ENCODE results near the gene FBXO45. TPM values are rescaled to one million over a fixed set of nuclear protein-coding genes. Genes with fewer than 3 reads are reported as not detected.

FBXO45 gene
- total and polyA plus RNA-seq, 10 of the 15 experiments (the other 5 are each of a cell fraction or from before 2014, with no cell fraction given), result 4.0 to 17.3 (median 11.8) TPM

GRCh38 chr3:196620161-196620604, 51.7 kb downstream of the FBXO45 start (continued):
- TF ChIP-seq PRDM15 (CRISPR knock-in tag; IDR thresholded peaks at IDR 0.05), result no peak
- TF ChIP-seq MAX (IDR thresholded peaks at IDR 0.05; ENCODE audit: low read depth, low read length), result no peak
- TF ChIP-seq BHLHE40 (IDR thresholded peaks at IDR 0.05; ENCODE audit: borderline replicate concordance in 1 of 2, low read depth in 2 of 2, low read length in 1 of 2), result peak; percentile 55 to 61; a peak in 3 of 4 replicates
- no peak for TF ChIP-seq JUND (IDR thresholded peaks at IDR 0.05; ENCODE audit: low read depth, low read length)
- no peak for TF ChIP-seq POLR2AphosphoS2 (IDR thresholded peaks at IDR 0.05; ENCODE audit: low read depth, low read length)
- TF ChIP-seq, protein P1, sequence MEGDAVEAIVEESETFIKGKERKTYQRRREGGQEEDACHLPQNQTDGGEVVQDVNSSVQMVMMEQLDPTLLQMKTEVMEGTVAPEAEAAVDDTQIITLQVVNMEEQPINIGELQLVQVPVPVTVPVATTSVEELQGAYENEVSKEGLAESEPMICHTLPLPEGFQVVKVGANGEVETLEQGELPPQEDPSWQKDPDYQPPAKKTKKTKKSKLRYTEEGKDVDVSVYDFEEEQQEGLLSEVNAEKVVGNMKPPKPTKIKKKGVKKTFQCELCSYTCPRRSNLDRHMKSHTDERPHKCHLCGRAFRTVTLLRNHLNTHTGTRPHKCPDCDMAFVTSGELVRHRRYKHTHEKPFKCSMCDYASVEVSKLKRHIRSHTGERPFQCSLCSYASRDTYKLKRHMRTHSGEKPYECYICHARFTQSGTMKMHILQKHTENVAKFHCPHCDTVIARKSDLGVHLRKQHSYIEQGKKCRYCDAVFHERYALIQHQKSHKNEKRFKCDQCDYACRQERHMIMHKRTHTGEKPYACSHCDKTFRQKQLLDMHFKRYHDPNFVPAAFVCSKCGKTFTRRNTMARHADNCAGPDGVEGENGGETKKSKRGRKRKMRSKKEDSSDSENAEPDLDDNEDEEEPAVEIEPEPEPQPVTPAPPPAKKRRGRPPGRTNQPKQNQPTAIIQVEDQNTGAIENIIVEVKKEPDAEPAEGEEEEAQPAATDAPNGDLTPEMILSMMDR (IDR thresholded peaks at IDR 0.05 in 2 of 3, conservative IDR thresholded peaks at IDR 0.05 in 1 of 3; ENCODE audit: control insufficient read depth in 2 of 3, extremely low read depth in 1 of 3, insufficient read depth in 1 of 3, low read depth in 3 of 3, low read length in 3 of 3), result no peak
- TF ChIP-seq, protein P2, sequence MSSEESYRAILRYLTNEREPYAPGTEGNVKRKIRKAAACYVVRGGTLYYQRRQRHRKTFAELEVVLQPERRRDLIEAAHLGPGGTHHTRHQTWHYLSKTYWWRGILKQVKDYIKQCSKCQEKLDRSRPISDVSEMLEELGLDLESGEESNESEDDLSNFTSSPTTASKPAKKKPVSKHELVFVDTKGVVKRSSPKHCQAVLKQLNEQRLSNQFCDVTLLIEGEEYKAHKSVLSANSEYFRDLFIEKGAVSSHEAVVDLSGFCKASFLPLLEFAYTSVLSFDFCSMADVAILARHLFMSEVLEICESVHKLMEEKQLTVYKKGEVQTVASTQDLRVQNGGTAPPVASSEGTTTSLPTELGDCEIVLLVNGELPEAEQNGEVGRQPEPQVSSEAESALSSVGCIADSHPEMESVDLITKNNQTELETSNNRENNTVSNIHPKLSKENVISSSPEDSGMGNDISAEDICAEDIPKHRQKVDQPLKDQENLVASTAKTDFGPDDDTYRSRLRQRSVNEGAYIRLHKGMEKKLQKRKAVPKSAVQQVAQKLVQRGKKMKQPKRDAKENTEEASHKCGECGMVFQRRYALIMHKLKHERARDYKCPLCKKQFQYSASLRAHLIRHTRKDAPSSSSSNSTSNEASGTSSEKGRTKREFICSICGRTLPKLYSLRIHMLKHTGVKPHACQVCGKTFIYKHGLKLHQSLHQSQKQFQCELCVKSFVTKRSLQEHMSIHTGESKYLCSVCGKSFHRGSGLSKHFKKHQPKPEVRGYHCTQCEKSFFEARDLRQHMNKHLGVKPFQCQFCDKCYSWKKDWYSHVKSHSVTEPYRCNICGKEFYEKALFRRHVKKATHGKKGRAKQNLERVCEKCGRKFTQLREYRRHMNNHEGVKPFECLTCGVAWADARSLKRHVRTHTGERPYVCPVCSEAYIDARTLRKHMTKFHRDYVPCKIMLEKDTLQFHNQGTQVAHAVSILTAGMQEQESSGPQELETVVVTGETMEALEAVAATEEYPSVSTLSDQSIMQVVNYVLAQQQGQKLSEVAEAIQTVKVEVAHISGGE (CRISPR knock-in tag; IDR thresholded peaks at IDR 0.05), result no peak
- no peak for TF ChIP-seq ZZZ3 (IDR thresholded peaks at IDR 0.05; ENCODE audit: control insufficient read depth, insufficient read length, low read depth)
- no peak for TF ChIP-seq HDGF (IDR thresholded peaks at IDR 0.05)
- TF ChIP-seq FOXM1 (IDR thresholded peaks at IDR 0.05; ENCODE audit: low read depth, low read length), result peak; percentile 77; the same call in 1 of the 2 replicates
- no peak for TF ChIP-seq TCF3 (IDR thresholded peaks at IDR 0.05; ENCODE audit: borderline replicate concordance, insufficient read depth, low read depth, low read length)
- no peak for TF ChIP-seq PAX8 (IDR thresholded peaks at IDR 0.05)
- no peak for TF ChIP-seq HDAC2 (IDR thresholded peaks at IDR 0.05)
- TF ChIP-seq, protein P3, sequence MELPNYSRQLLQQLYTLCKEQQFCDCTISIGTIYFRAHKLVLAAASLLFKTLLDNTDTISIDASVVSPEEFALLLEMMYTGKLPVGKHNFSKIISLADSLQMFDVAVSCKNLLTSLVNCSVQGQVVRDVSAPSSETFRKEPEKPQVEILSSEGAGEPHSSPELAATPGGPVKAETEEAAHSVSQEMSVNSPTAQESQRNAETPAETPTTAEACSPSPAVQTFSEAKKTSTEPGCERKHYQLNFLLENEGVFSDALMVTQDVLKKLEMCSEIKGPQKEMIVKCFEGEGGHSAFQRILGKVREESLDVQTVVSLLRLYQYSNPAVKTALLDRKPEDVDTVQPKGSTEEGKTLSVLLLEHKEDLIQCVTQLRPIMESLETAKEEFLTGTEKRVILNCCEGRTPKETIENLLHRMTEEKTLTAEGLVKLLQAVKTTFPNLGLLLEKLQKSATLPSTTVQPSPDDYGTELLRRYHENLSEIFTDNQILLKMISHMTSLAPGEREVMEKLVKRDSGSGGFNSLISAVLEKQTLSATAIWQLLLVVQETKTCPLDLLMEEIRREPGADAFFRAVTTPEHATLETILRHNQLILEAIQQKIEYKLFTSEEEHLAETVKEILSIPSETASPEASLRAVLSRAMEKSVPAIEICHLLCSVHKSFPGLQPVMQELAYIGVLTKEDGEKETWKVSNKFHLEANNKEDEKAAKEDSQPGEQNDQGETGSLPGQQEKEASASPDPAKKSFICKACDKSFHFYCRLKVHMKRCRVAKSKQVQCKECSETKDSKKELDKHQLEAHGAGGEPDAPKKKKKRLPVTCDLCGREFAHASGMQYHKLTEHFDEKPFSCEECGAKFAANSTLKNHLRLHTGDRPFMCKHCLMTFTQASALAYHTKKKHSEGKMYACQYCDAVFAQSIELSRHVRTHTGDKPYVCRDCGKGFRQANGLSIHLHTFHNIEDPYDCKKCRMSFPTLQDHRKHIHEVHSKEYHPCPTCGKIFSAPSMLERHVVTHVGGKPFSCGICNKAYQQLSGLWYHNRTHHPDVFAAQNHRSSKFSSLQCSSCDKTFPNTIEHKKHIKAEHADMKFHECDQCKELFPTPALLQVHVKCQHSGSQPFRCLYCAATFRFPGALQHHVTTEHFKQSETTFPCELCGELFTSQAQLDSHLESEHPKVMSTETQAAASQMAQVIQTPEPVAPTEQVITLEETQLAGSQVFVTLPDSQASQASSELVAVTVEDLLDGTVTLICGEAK (IDR thresholded peaks at IDR 0.05; ENCODE audit: borderline replicate concordance), result no peak
- no peak for TF ChIP-seq KAT2A (conservative IDR thresholded peaks at IDR 0.05; ENCODE audit: control insufficient read depth, low read depth, low read length)
- no peak for TF ChIP-seq GABPA (IDR thresholded peaks at IDR 0.05; ENCODE audit: low read depth)
